HEK293T (cell line): Measurements from ENCODE around the gene DCDC1.

Source experiments
- ARNT ChIP-seq: fragments of 450-650 bp; IDR thresholded peaks from 2 replicates; pipeline ENCODE4 v1.6.1; 2017; ENCODE audit warnings: mild to moderate bottlenecking
- BHLHE40 ChIP-seq: fragments of 450-650 bp; IDR thresholded peaks from 2 replicates; pipeline ENCODE4 v1.6.1; 2016; ENCODE audit warnings: mild to moderate bottlenecking, moderate library complexity, borderline replicate concordance
- CTBP1 ChIP-seq: fragments of 450-650 bp; IDR thresholded peaks from 2 replicates; pipeline ENCODE4 v1.6.1; 2016; ENCODE audit warnings: borderline replicate concordance
- ELF4 ChIP-seq: fragments of 450-650 bp; IDR thresholded peaks from 2 replicates; pipeline ENCODE4 v1.6.1; 2017; ENCODE audit warnings: antibody characterized with exemption
- FOXA1 ChIP-seq: fragments of 450-650 bp; IDR thresholded peaks from 2 replicates; pipeline ENCODE4 v1.6.1; 2016; ENCODE audit warnings: mild to moderate bottlenecking
- FOXK2 ChIP-seq: fragments of 450-650 bp; IDR thresholded peaks from 2 replicates; pipeline ENCODE4 v1.6.1; 2016; ENCODE audit warnings: mild to moderate bottlenecking
- FOXM1 ChIP-seq: fragments of 450-650 bp; IDR thresholded peaks from 2 replicates; pipeline ENCODE4 v1.6.1; 2017; ENCODE audit warnings: mild to moderate bottlenecking, borderline replicate concordance
- LEF1 ChIP-seq: fragments of 450-650 bp; IDR thresholded peaks from 2 replicates; pipeline ENCODE4 v1.6.1; 2017; ENCODE audit warnings: mild to moderate bottlenecking, borderline replicate concordance
- NFRKB ChIP-seq: fragments of 450-650 bp; IDR thresholded peaks from 2 replicates; pipeline ENCODE4 v1.6.1; 2016; ENCODE audit warnings: mild to moderate bottlenecking, moderate library complexity
- SP1 ChIP-seq: fragments of 450-650 bp; IDR thresholded peaks from 2 replicates; pipeline ENCODE4 v1.6.1; 2017
- SUZ12 ChIP-seq: fragments of 450-650 bp; IDR thresholded peaks from 2 replicates; pipeline ENCODE4 v1.6.1; 2016; ENCODE audit warnings: mild to moderate bottlenecking
- TARDBP ChIP-seq: fragments of 450-650 bp; IDR thresholded peaks from 2 replicates; pipeline ENCODE4 v1.6.1; 2016
- ZNF384 ChIP-seq: fragments of 450-650 bp; IDR thresholded peaks from 2 replicates; pipeline ENCODE4 v1.6.1; 2016
- TF ChIP-seq, protein P1 (sequence below): fragments of 450-650 bp; IDR thresholded peaks from 2 replicates; pipeline ENCODE4 v1.6.1; 2016

DNA sequence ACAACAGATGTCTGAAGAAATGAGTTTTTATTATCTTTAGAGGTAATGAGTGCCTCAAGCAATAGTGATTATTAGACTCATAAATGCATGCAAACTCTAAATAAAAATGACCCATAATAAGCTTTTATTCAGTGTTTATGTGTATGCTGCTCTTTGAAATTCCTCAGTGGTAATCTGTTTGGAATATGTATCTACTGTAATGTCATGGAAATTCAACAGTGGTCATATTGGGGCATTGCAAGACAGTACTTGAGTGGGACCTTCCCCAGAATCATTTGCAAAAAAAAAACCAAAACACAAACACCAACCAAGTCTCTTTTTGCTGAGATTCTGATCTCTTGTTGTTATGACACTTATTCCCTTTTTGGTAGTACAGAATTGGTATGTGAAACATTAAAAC, 35.1 kb upstream of the DCDC1 start:
- TF ChIP-seq ELF4 (no peak), SUZ12 (no peak), FOXM1 (no peak), ZNF384 (no peak), SP1 (no peak), NFRKB (no peak), FOXK2 (no peak), FOXA1 (no peak), BHLHE40 (no peak), ARNT (no peak), CTBP1 (no peak), TARDBP (no peak), LEF1 (no peak)
- TF ChIP-seq, protein P1, sequence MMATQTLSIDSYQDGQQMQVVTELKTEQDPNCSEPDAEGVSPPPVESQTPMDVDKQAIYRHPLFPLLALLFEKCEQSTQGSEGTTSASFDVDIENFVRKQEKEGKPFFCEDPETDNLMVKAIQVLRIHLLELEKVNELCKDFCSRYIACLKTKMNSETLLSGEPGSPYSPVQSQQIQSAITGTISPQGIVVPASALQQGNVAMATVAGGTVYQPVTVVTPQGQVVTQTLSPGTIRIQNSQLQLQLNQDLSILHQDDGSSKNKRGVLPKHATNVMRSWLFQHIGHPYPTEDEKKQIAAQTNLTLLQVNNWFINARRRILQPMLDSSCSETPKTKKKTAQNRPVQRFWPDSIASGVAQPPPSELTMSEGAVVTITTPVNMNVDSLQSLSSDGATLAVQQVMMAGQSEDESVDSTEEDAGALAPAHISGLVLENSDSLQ, result no peak
